Measurements from ENCODE around the gene CR1L.

GRCh38 chr1:207762622-207763021 lies 117.7 kb downstream of the CR1L start:
- TF ChIP-seq CTCF (IDR thresholded peaks at IDR 0.05) (no peak), EZH2phosphoT487 (IDR thresholded peaks at IDR 0.05) (no peak), EZH2 (IDR thresholded peaks at IDR 0.05) (no peak)
